GM20000 (cell line): ENCODE measurements around the gene PROSER3.

Source experiments
- DNase-seq: peaks from one replicate; pipeline ENCODE4 v3.0.0; 2012; ENCODE audit warnings: low spot score
- CTCF ChIP-seq: IDR thresholded peaks from 2 replicates; pipeline ENCODE4 v1.5.1; 2012; ENCODE audit warnings: mild to moderate bottlenecking, control low read depth; ENCODE audit errors: extremely low read depth, missing control alignments

PROSER3 gene

GRCh38 chr19:35757749-35758608, at the start of gene PROSER3:
TSS of gene PROSER3 (plus strand) at chr19:35758176. CDS start at chr19:35758216, 40 bp downstream.
- DNase-seq: peak; percentile 98
- TF ChIP-seq CTCF: no peak

GRCh38 chr19:35708391-35708790, 49.6 kb upstream of the PROSER3 start:
- no peak for TF ChIP-seq CTCF
- no peak for DNase-seq

GRCh38 chr19:35710784-35711723, 46.9 kb upstream of the PROSER3 start:
- TF ChIP-seq CTCF: no peak

GRCh38 chr19:35712567-35713505, 45.1 kb upstream of the PROSER3 start:
- no peak for TF ChIP-seq CTCF
- DNase-seq: peak; percentile 86

More at GRCh38 chr19:35710784-35711723, 46.9 kb upstream of the PROSER3 start:
- peak; percentile 71 for DNase-seq

- TF ChIP-seq CTCF: no peak
- no peak for DNase-seq
Observed at GRCh38 chr19:35713506-35713850, 44.5 kb upstream of the PROSER3 start.

- no peak for DNase-seq
- no peak for TF ChIP-seq CTCF
Observed at GRCh38 chr19:35713904-35714495, 44.0 kb upstream of the PROSER3 start.
